ENCODE data around the gene TSC1. TPM values are rescaled to one million over a fixed set of nuclear protein-coding genes. Genes with fewer than 3 reads are reported as not detected.
A peak's percentile ranks its signal among the peaks of the same experiment; 100 is the strongest.

Gene TSC1
- total RNA-seq, 1 experiment from 2014 or later, result 53.5 TPM

GRCh38 chr9:132858751-132859150, 85.7 kb downstream of the TSC1 start:
- H3K4me1 ChIP-seq, result no peaks in the 10 kb centered on the region
- TF ChIP-seq, protein P1, sequence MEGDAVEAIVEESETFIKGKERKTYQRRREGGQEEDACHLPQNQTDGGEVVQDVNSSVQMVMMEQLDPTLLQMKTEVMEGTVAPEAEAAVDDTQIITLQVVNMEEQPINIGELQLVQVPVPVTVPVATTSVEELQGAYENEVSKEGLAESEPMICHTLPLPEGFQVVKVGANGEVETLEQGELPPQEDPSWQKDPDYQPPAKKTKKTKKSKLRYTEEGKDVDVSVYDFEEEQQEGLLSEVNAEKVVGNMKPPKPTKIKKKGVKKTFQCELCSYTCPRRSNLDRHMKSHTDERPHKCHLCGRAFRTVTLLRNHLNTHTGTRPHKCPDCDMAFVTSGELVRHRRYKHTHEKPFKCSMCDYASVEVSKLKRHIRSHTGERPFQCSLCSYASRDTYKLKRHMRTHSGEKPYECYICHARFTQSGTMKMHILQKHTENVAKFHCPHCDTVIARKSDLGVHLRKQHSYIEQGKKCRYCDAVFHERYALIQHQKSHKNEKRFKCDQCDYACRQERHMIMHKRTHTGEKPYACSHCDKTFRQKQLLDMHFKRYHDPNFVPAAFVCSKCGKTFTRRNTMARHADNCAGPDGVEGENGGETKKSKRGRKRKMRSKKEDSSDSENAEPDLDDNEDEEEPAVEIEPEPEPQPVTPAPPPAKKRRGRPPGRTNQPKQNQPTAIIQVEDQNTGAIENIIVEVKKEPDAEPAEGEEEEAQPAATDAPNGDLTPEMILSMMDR (IDR thresholded peaks at IDR 0.05; ENCODE audit: insufficient read depth in 1 of 2, low read depth in 1 of 2, low read length in 1 of 2, severe bottlenecking in 1 of 2, unreplicated experiment in 1 of 2), result no peak

DNA sequence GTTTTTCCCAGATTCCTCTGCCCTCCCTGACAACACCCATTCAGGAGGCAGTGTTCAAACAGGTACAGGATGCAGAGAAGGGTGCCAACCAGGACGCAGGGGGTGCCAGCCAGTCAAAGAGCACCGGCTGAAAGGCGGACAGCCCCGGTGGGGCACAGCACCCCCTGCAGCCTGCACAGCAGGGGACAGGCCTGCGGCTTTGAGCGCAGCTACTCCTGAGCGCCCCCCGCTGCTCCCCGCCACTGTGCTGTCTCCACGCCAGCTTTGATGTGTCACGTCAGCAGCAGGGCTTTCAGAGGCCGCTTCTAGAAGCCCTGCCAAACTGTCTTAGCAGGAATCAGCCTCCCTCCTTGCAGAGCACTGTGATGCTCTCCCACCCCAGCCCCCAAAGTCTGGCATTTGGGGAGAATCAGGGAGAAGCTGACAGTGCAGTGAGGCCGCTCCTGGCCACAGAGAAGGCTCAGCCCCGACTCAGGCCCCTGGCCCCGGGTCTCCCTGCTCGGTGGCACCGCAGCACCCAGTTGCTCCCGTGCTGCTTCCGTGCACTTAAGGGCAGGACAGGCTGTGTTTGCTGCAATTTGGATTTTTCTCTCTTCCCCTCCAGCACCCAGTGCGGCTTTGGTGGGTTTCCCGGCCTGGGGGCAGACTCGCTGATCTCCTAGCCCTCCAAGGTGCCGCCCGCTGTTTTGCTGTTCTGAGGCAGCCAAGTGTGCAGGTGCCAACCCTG, 86.6 kb downstream of the TSC1 start:
- ChIA-PET POLR2A (no interaction called here), CTCF (no interaction called here)
- H3K4me3 Mint-ChIP-seq (ENCODE audit: unreplicated experiment), result no peak overlapping the region
- H3K36me3 ChIP-seq (ENCODE audit: control insufficient read depth, insufficient read depth, low read length), result no peaks in the 10 kb centered on the region
- no peaks in the 10 kb centered on the region for H3K4me1 Mint-ChIP-seq (ENCODE audit: low read depth, unreplicated experiment)
- H3K9me3 Mint-ChIP-seq (ENCODE audit: unreplicated experiment), result no peaks in the 10 kb centered on the region
- no peak overlapping the region for H3K4me3 ChIP-seq (ENCODE audit: low read depth, low read length)
- H3K9me3 ChIP-seq, result no peaks in the 10 kb centered on the region
- TF ChIP-seq, protein P1 (IDR thresholded peaks at IDR 0.05; ENCODE audit: insufficient read depth in 1 of 2, low read depth in 1 of 2, low read length in 1 of 2, severe bottlenecking in 1 of 2, unreplicated experiment in 1 of 2), result peak in 1 of 2 experiments; percentile 16
- DNase-seq, result peak in 1 of 2 experiments; percentile 14
- intact Hi-C loops (cut with micrococcal nuclease; ENCODE audit: unreplicated experiment), result no loop called here
- H3K27ac Mint-ChIP-seq (ENCODE audit: unreplicated experiment), result no peak overlapping the region
- BruUV-seq (replicated peaks), result no TSS peak
- no peaks in the 10 kb centered on the region; the same call in 1 of the 2 replicates for H3K27me3 ChIP-seq (replicated peaks; ENCODE audit: control insufficient read depth, insufficient read depth, low read length)
- H3K36me3 Mint-ChIP-seq (ENCODE audit: insufficient read depth, unreplicated experiment), result no peaks in the 10 kb centered on the region
- H3K4me1 ChIP-seq, result no peaks in the 10 kb centered on the region
- peaks cover 10% of the 10 kb centered on the region for H3K27me3 Mint-ChIP-seq (ENCODE audit: insufficient read depth, unreplicated experiment)

More at GRCh38 chr9:132858751-132859150, 85.7 kb downstream of the TSC1 start:
- H3K4me3 ChIP-seq (ENCODE audit: low read depth, low read length), result no peak overlapping the region
- no peaks in the 10 kb centered on the region for H3K9me3 ChIP-seq
- H3K36me3 ChIP-seq (ENCODE audit: control insufficient read depth, insufficient read depth, low read length), result no peaks in the 10 kb centered on the region
- no peaks in the 10 kb centered on the region; the same call in 1 of the 2 replicates for H3K27me3 ChIP-seq (replicated peaks; ENCODE audit: control insufficient read depth, insufficient read depth, low read length)
- no TSS peak for BruUV-seq (replicated peaks)
- no peaks in the 10 kb centered on the region for H3K4me1 Mint-ChIP-seq (ENCODE audit: low read depth, unreplicated experiment)
- intact Hi-C loops (cut with micrococcal nuclease; ENCODE audit: unreplicated experiment), result no loop called here
- H3K9me3 Mint-ChIP-seq (ENCODE audit: unreplicated experiment), result no peaks in the 10 kb centered on the region
- CTCF ChIA-PET, result no interaction called here
- no peaks in the 10 kb centered on the region for H3K36me3 Mint-ChIP-seq (ENCODE audit: insufficient read depth, unreplicated experiment)
- peaks cover 10% of the 10 kb centered on the region for H3K27me3 Mint-ChIP-seq (ENCODE audit: insufficient read depth, unreplicated experiment)
- no peak overlapping the region for H3K27ac Mint-ChIP-seq (ENCODE audit: unreplicated experiment)
- POLR2A ChIA-PET, result no interaction called here
- DNase-seq, result no peak
- H3K4me3 Mint-ChIP-seq (ENCODE audit: unreplicated experiment), result no peak overlapping the region

DNA sequence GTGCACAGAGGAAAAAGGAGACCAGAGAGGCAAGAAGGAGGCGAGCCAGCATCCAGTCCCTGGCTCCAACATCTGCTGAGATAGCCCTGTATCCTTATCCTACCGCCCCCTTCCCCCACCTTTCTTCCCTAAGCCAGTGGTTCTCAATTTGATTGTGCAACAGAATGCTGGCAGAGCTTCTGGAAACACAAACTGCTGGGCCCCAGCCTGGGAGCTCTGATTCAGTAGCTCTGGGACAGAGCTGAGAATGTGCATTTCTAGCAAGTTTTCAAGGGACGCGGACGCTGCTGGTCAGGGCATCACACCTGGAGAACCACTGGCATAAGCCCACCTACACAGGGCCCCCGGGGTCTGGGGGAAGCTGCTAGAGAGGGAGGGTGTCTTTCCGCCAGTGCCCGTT, 87.4 kb downstream of the TSC1 start:
- Histone ChIP-seq H3K4me3 (ENCODE audit: low read depth, low read length) (no peak overlapping the region), H3K27me3 (replicated peaks; ENCODE audit: control insufficient read depth, insufficient read depth, low read length) (no peaks in the 10 kb centered on the region; the same call in 1 of the 2 replicates), H3K36me3 (ENCODE audit: control insufficient read depth, insufficient read depth, low read length) (no peaks in the 10 kb centered on the region), H3K4me1 (no peaks in the 10 kb centered on the region), H3K9me3 (no peaks in the 10 kb centered on the region)
- H3K27me3 Mint-ChIP-seq (ENCODE audit: insufficient read depth, unreplicated experiment), result peaks cover 10% of the 10 kb centered on the region
- no peaks in the 10 kb centered on the region for H3K4me1 Mint-ChIP-seq (ENCODE audit: low read depth, unreplicated experiment)
- no peak overlapping the region for H3K27ac Mint-ChIP-seq (ENCODE audit: unreplicated experiment)
- H3K36me3 Mint-ChIP-seq (ENCODE audit: insufficient read depth, unreplicated experiment), result no peaks in the 10 kb centered on the region
- POLR2A ChIA-PET, result no interaction called here
- TF ChIP-seq, protein P1 (IDR thresholded peaks at IDR 0.05; ENCODE audit: insufficient read depth in 1 of 2, low read depth in 1 of 2, low read length in 1 of 2, severe bottlenecking in 1 of 2, unreplicated experiment in 1 of 2), result no peak
- intact Hi-C loops (cut with micrococcal nuclease; ENCODE audit: unreplicated experiment), result no loop called here
- DNase-seq, result no peak
- no peak overlapping the region for H3K4me3 Mint-ChIP-seq (ENCODE audit: unreplicated experiment)
- BruUV-seq (replicated peaks), result no TSS peak
- CTCF ChIA-PET, result no interaction called here
- H3K9me3 Mint-ChIP-seq (ENCODE audit: unreplicated experiment), result no peaks in the 10 kb centered on the region

Data from Caco-2 (cell line).